H1 (cell line): ENCODE results near the gene PRR5. TPM values are rescaled to one million over a fixed set of nuclear protein-coding genes. Genes with fewer than 3 reads are reported as not detected.

Source experiments
- CTCF ChIA-PET: fragments of 300-600 bp; sonication (Branson Sonifier 250); formaldehyde crosslinking; loops from one replicate; lab custom pipeline; 2021; ENCODE audit not compliant: partially characterized antibody; lab: Charles Lee
- POLR2A ChIA-PET: fragments of 300-600 bp; sonication (Branson Sonifier 250); formaldehyde crosslinking; loops from one replicate; lab custom pipeline; 2021; ENCODE audit warnings: inconsistent platforms; ENCODE audit not compliant: partially characterized antibody; lab: Charles Lee
- DNase-seq, 2 experiments: peaks; one replicate each; pipeline versions ENCODE4 v3.0.0 to v3.0.0-alpha.2; 2010 to 2022; ENCODE audit warnings: low spot score in 2 of 2, low read depth in 1 of 2, mixed read lengths in 1 of 2
- FAIRE-seq: peaks from 2 replicates; lab custom pipeline; 2011; peaks lifted over from hg19 to GRCh38; lab: Jason Lieb, UNC
- H2AFZ ChIP-seq: 2 replicates; pipeline ENCODE4 v1.8.1; 2012; ENCODE audit warnings: low read length, inconsistent platforms
- H2AK5ac ChIP-seq: 2 replicates; pipeline ENCODE4 v1.6.1; 2013; ENCODE audit warnings: low read depth, low read length
- H2BK120ac ChIP-seq: replicated peaks from 2 replicates; pipeline ENCODE3; 2013; ENCODE audit warnings: low read depth, low read length, inconsistent platforms
- H2BK12ac ChIP-seq: 2 replicates; pipeline ENCODE4 v1.6.1; 2013; ENCODE audit warnings: low read depth, low read length
- H2BK15ac ChIP-seq: 2 replicates; pipeline ENCODE4 v1.6.1; 2013; ENCODE audit warnings: low read length
- H2BK20ac ChIP-seq: 2 replicates; pipeline ENCODE4 v1.6.1; 2013; ENCODE audit warnings: low read length
- H2BK5ac ChIP-seq: 2 replicates; pipeline ENCODE4 v1.6.1; 2013; ENCODE audit warnings: low read depth, low read length
- H3K14ac ChIP-seq: 2 replicates; pipeline ENCODE4 v1.6.1; 2013; ENCODE audit warnings: inconsistent platforms; ENCODE audit not compliant: insufficient read length
- H3K18ac ChIP-seq: 2 replicates; pipeline ENCODE4 v1.6.1; 2013; ENCODE audit warnings: low read length; ENCODE audit errors: extremely low read depth
- H3K23ac ChIP-seq: 2 replicates; pipeline ENCODE4 v1.6.1; 2013; ENCODE audit warnings: inconsistent platforms; ENCODE audit not compliant: insufficient read length
- H3K23me2 ChIP-seq: 2 replicates; pipeline ENCODE4 v1.6.1; 2013; ENCODE audit warnings: low read depth, low read length
- H3K27ac ChIP-seq: 2 replicates; pipeline ENCODE4 v1.6.1; 2011; ENCODE audit warnings: low read depth, low read length, inconsistent platforms
- H3K27me3 ChIP-seq, 4 experiments: replicated peaks in 1 of 4; 1 replicate in 1 of 4; 2 replicates in 3 of 4; pipeline versions ENCODE4 v1.6.1 to v1.8.1; 2011 to 2013; ENCODE audit warnings: low read length in 3 of 4, mild to moderate bottlenecking in 3 of 4, inconsistent platforms in 2 of 4, mixed read lengths in 2 of 4, moderate library complexity in 1 of 4; ENCODE audit not compliant: control insufficient read depth in 3 of 4, insufficient read depth in 3 of 4; ENCODE audit errors: extremely low read depth in 1 of 4
- H3K36me3 ChIP-seq, 4 experiments: 2 replicates each; pipeline versions ENCODE4 v1.6.1 to v1.8.1; 2011 to 2013; ENCODE audit warnings: mild to moderate bottlenecking in 4 of 4, low read length in 3 of 4, moderate library complexity in 2 of 4, control low read depth in 1 of 4, inconsistent platforms in 1 of 4; ENCODE audit not compliant: insufficient read depth in 4 of 4, control insufficient read depth in 2 of 4
- H3K4ac ChIP-seq: replicated peaks from 2 replicates; pipeline ENCODE3; 2013; ENCODE audit warnings: low read length, low read depth, mixed read lengths, inconsistent platforms; ENCODE audit not compliant: insufficient read length
- H3K4me1 ChIP-seq, 4 experiments: replicated peaks in 1 of 4; 1 replicate in 1 of 4; 2 replicates in 3 of 4; pipeline versions ENCODE4 v1.6.1 to v1.8.1; 2011 to 2013; ENCODE audit warnings: low read length in 3 of 4, inconsistent platforms in 2 of 4, mixed read lengths in 1 of 4; ENCODE audit not compliant: insufficient read depth in 4 of 4, control insufficient read depth in 3 of 4
- H3K4me2 ChIP-seq, 2 experiments: 2 replicates each; pipeline versions ENCODE4 v1.6.1 to v1.8.1; 2011 to 2013; ENCODE audit warnings: low read depth in 2 of 2, low read length in 2 of 2, control low read depth in 1 of 2, inconsistent platforms in 1 of 2, mild to moderate bottlenecking in 1 of 2; ENCODE audit not compliant: insufficient read depth in 1 of 2
- H3K4me3 ChIP-seq, 4 experiments: fragments of 200-600, 300-600 bp in 1 of 4; sonication (generic), shearing (Covaris generic), sonication (Bioruptor Twin) in 1 of 4; 2 replicates each; pipeline versions ENCODE4 v1.5.1 to v1.8.1; 2011 to 2016; ENCODE audit warnings: low read length in 4 of 4, low read depth in 3 of 4, control low read depth in 2 of 4, inconsistent platforms in 2 of 4, mild to moderate bottlenecking in 2 of 4, mixed read lengths in 1 of 4, moderate library complexity in 1 of 4; ENCODE audit not compliant: insufficient read depth in 2 of 4; ENCODE audit errors: extremely low read depth in 1 of 4
- H3K56ac ChIP-seq: replicated peaks from 2 replicates; pipeline ENCODE3; 2013; ENCODE audit warnings: low read depth, mild to moderate bottlenecking, mixed read lengths, low read length, inconsistent platforms; ENCODE audit not compliant: insufficient read length
- H3K79me1 ChIP-seq: 2 replicates; pipeline ENCODE4 v1.6.1; 2013; ENCODE audit warnings: low read depth, low read length, control low read depth
- H3K79me2 ChIP-seq, 2 experiments: 2 replicates each; pipeline versions ENCODE4 v1.6.1 to v1.8.1; 2012 to 2013; ENCODE audit warnings: low read length in 2 of 2, mild to moderate bottlenecking in 2 of 2, inconsistent platforms in 1 of 2; ENCODE audit not compliant: insufficient read depth in 2 of 2, control insufficient read depth in 1 of 2
- H3K9ac ChIP-seq, 4 experiments: replicated peaks in 1 of 4; 1 replicate in 1 of 4; 2 replicates in 3 of 4; pipeline versions ENCODE4 v1.6.1 to v1.8.1; 2011 to 2013; ENCODE audit warnings: low read depth in 3 of 4, low read length in 3 of 4, control low read depth in 2 of 4, mild to moderate bottlenecking in 2 of 4, moderate library complexity in 2 of 4, inconsistent platforms in 1 of 4; ENCODE audit errors: extremely low read depth in 1 of 4
- H3K9me3 ChIP-seq, 2 experiments: 2 replicates each; pipeline versions ENCODE4 v1.6.1 to v1.8.1; 2012 to 2013; ENCODE audit warnings: mild to moderate bottlenecking in 2 of 2, moderate library complexity in 2 of 2, control low read depth in 1 of 2, inconsistent platforms in 1 of 2, low read depth in 1 of 2, low read length in 1 of 2, mixed read lengths in 1 of 2; ENCODE audit not compliant: insufficient read depth in 2 of 2
- H4K20me1 ChIP-seq, 2 experiments: replicated peaks in 1 of 2; 2 replicates each; pipeline versions ENCODE3 to v1.8.1; 2011 to 2013; ENCODE audit warnings: inconsistent platforms in 2 of 2, low read length in 2 of 2, mild to moderate bottlenecking in 1 of 2; ENCODE audit not compliant: insufficient read depth in 2 of 2, control insufficient read depth in 1 of 2
- H4K5ac ChIP-seq: 2 replicates; pipeline ENCODE4 v1.6.1; 2013; ENCODE audit warnings: low read length, low read depth, mixed read lengths, inconsistent platforms; ENCODE audit not compliant: insufficient read length
- H4K8ac ChIP-seq: 2 replicates; pipeline ENCODE4 v1.8.0; 2013; ENCODE audit warnings: mild to moderate bottlenecking, moderate library complexity, low read length, inconsistent platforms; ENCODE audit not compliant: insufficient read depth; ENCODE audit errors: extremely low read depth
- H4K91ac ChIP-seq: replicated peaks from 2 replicates; pipeline ENCODE3; 2013; ENCODE audit warnings: low read length, mixed read lengths, inconsistent platforms; ENCODE audit not compliant: insufficient read length
- FOSL1 ChIP-seq: IDR thresholded peaks from 2 replicates; pipeline ENCODE4 v1.6.1; 2011; ENCODE audit warnings: mild to moderate bottlenecking, low read depth, low read length, moderate library complexity; ENCODE audit not compliant: insufficient read depth
- KDM5A ChIP-seq: fragments of 200-600 bp; IDR thresholded peaks from 2 replicates; pipeline ENCODE4 v1.7.1; 2012; ENCODE audit warnings: mild to moderate bottlenecking, low read length, inconsistent platforms, mixed read lengths
- MAFK ChIP-seq: IDR thresholded peaks from 2 replicates; pipeline ENCODE4 v1.6.1; 2012; ENCODE audit warnings: low read depth, mild to moderate bottlenecking, improper control_type of control experiment, low read length
- SP2 ChIP-seq: IDR thresholded peaks from 2 replicates; pipeline ENCODE4 v1.6.1; 2012; ENCODE audit warnings: mild to moderate bottlenecking, low read length, inconsistent platforms
- TAF1 ChIP-seq: IDR thresholded peaks from 2 replicates; pipeline ENCODE4 v1.6.1; 2011; ENCODE audit warnings: mild to moderate bottlenecking, low read depth, low read length
- TBP ChIP-seq: IDR thresholded peaks from 2 replicates; pipeline ENCODE4 v1.6.1; 2011; ENCODE audit warnings: low read depth, low read length, improper control_type of control experiment
- WGBS, 2 experiments: shearing (Covaris generic) in 1 of 2; methylation state at CpG; one replicate each; pipeline versions ENCODE4 v1.1.6 to v1.1.7; 2013 to 2015; ENCODE audit warnings: low lambda C conversion rate in 2 of 2, mixed read lengths in 2 of 2, inconsistent platforms in 1 of 2, low coverage in 1 of 2, missing lambda C conversion rate in 1 of 2; ENCODE audit not compliant: insufficient replicate concordance in 2 of 2, insufficient coverage in 1 of 2, insufficient read length in 1 of 2; ENCODE audit errors: extremely low coverage in 1 of 2, missing lambda C conversion rate in 1 of 2; 5-methylcytosine and 5-hydroxymethylcytosine counted together
- polyA plus RNA-seq, 7 experiments: library from polyadenylated mRNA; depleted of rRNA in 3 of 7; stranded (reverse) in 5 of 7; unstranded in 2 of 7; fragments of >200 nt in 5 of 7; fragments of 200-250 nt in 2 of 7; gene quantifications; 1 replicate in 5 of 7; 2 replicates in 1 of 7; 4 replicates in 1 of 7; pipeline versions ENCODE4 v1.2.1 to v1.2.3, GENCODE V29; 2011 to 2013; ENCODE audit warnings: missing spikeins in 2 of 7, mixed read lengths in 2 of 7
- total RNA-seq: library from RNA; stranded (reverse); fragmentation: NEBNext Ultra II Directional; extraction: Animal tissue kit (Norgen Biotek cat#: 25700); gene quantifications from 2 replicates; pipeline ENCODE4 v1.2.1, GENCODE V29; 2021

PRR5 gene
- total and polyA plus RNA-seq, 2 of the 8 experiments (the other 6 are each of a cell fraction or from before 2014, with no cell fraction given): 16.5 to 25.7 TPM

DNA sequence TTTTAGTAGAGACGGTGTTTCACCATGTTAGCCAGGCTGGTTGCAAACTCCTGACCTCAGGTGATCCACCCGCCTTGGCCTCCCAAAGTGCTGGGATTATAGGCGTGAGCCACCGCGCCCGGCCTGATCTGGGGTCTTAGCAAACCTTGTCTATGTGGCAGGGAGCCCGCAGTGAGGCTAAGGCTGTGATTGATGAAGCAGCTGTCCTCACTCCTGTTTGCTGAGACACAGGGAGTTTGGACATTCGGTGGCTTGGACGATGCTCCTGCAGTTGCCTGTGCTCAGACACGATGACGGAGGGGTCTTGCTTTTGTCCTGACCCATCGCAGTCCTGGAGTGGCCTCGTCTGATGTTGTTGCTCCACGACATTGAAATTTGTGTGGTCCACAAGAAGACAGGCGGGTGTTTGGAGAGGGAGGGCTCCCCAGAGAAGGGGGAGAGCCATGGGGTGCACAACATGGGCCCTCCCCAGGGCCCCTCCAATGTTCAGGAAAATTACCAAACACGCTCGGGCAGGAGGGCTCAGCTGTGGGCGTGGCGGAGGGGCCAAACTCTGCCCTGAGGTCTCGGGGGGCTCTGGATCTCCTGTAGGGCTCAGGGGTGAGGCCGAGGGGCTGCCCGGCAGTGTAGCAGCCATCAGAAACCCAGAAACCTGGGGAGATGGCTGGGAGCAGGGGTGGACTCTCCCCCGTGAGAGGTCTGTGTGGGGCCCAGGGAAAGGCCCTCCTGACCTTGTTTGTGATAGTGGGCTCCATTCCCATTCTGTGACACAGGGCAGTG is 41.8 kb upstream of the PRR5 start:
- no peak overlapping the region for H2BK5ac ChIP-seq
- H3K27ac ChIP-seq: no peak overlapping the region
- no peak overlapping the region; the same call in 1 of the 2 replicates for H2BK12ac ChIP-seq
- H3K18ac ChIP-seq: no peak overlapping the region
- no peak overlapping the region for H2AK5ac ChIP-seq
- peaks cover 4 to 16% (median 11%) of the 10 kb centered on the region in 4 experiments for H3K4me1 ChIP-seq
- peaks cover 0 to 2% of the 10 kb centered on the region in 2 experiments; a peak in 1 of 4 replicates for H3K9me3 ChIP-seq
- no peaks in the 10 kb centered on the region for H3K36me3 ChIP-seq
- peak overlapping the region; percentile 36; the same call in 1 of the 2 replicates for H2BK15ac ChIP-seq
- H3K79me1 ChIP-seq: no peaks in the 10 kb centered on the region
- H3K56ac ChIP-seq: no peak overlapping the region
- no peaks in the 10 kb centered on the region for H4K20me1 ChIP-seq
- no peak overlapping the region for H4K5ac ChIP-seq
- H3K4ac ChIP-seq: no peak overlapping the region
- ChIA-PET POLR2A (interaction anchor here (1.0 kb wide), 1 partner anchor 33 kb away, joined by 3 read pairs; no protein-coding TSS in a partner anchor), CTCF (interaction anchor here (0.6 to 2.0 kb wide), 5 partner anchors 10 to 208 kb away, joined by 3 to 7 read pairs (median 3); no protein-coding TSS in a partner anchor)
- H4K91ac ChIP-seq: no peak overlapping the region
- H2BK20ac ChIP-seq: no peak overlapping the region
- no peak for DNase-seq
- no peak for FAIRE-seq
- no peak overlapping the region for H2BK120ac ChIP-seq
- H3K79me2 ChIP-seq: no peaks in the 10 kb centered on the region
- no peak overlapping the region for H3K9ac ChIP-seq
- H3K4me3 ChIP-seq: peak overlapping the region in 1 of 4 experiments; percentile 44; a peak in 1 of 8 replicates
- peak overlapping the region; percentile 61 to 62; a peak in 3 of 4 replicates for H3K4me2 ChIP-seq
- H3K27me3 ChIP-seq: no peaks in the 10 kb centered on the region; a peak in 2 of 7 replicates
- H4K8ac ChIP-seq: 0 out of 2 replicates have a peak overlapping the region, but pooled peaks have one; percentile 4
- no peak overlapping the region for H3K14ac ChIP-seq
- no peak for TF ChIP-seq SP2
- no peak for TF ChIP-seq KDM5A
- no peak for TF ChIP-seq TBP
- no peak for TF ChIP-seq FOSL1
- no peak for TF ChIP-seq MAFK
- no peak for TF ChIP-seq TAF1
- H3K23me2 ChIP-seq: peaks cover 1% of the 10 kb centered on the region; the same call in 1 of the 2 replicates
- H2AFZ ChIP-seq: peak overlapping the region; percentile 48; the same call in 1 of the 2 replicates
- 92% methylated on average over 20 of the region's 23 CpGs; no CpG with 5 or more reads in 1 of the 2 experiments for WGBS, 2 experiments
- no peak overlapping the region for H3K23ac ChIP-seq
